Testis (tissue), 3 donors: ENCODE data around the gene ITGB5. TPM values are rescaled to one million over a fixed set of nuclear protein-coding genes. Genes with fewer than 3 reads are reported as not detected.

Source experiments
- DNase-seq: peaks from one replicate; pipeline ENCODE4 v3.0.0-alpha.2; 2019
- H3K27ac ChIP-seq, 2 donors: fragments of 200-600 bp; sonication (generic); one replicate each; pipeline ENCODE4 v1.5.1; 2019
- H3K27me3 ChIP-seq: fragments of 200-600 bp; sonication (generic); one replicate; pipeline ENCODE4 v1.5.1; 2019
- H3K36me3 ChIP-seq: fragments of 200-600 bp; sonication (generic); one replicate; pipeline ENCODE4 v1.5.1; 2017; ENCODE audit warnings: low read depth; ENCODE audit errors: missing control alignments
- H3K4me1 ChIP-seq: fragments of 200-600 bp; sonication (generic); one replicate; pipeline ENCODE4 v1.5.1; 2019
- H3K4me3 ChIP-seq, 2 donors: fragments of 200-600 bp; sonication (generic); one replicate each; pipeline ENCODE4 v1.5.1; 2017 to 2019
- H3K9me3 ChIP-seq: fragments of 200-600 bp; sonication (generic); one replicate; pipeline ENCODE4 v1.5.1; 2017
- POLR2A ChIP-seq: fragments of 450-650 bp; IDR thresholded peaks from one replicate; pipeline ENCODE4 v1.6.1; 2017; ENCODE audit warnings: antibody characterized with exemption, mild to moderate bottlenecking, moderate library complexity
- WGBS, 2 donors: methylation state at CpG; one replicate each; pipeline ENCODE4 v1.1.5; 2018; 5-methylcytosine and 5-hydroxymethylcytosine counted together
- intact Hi-C: fragments of 100-400 bp; cut with DNase I; formaldehyde crosslinking; loops from one replicate; pipeline ENCODE4 v1.15.1; 2023; ENCODE audit warnings: low total_unique reads
- polyA plus RNA-seq: library from polyadenylated mRNA; stranded (reverse); fragments of 350-450 nt; fragmentation: Illumina TruSeq; extraction: RNeasy Lipid Tissue Mini Kit (QIAGEN cat#74804); gene quantifications from one replicate; pipeline ENCODE4 v1.2.3, GENCODE V29; 2014; ENCODE audit warnings: low read depth, low replicate concordance; ENCODE audit not compliant: insufficient read depth
- total RNA-seq, 2 donors: library from RNA; depleted of rRNA; stranded (reverse); fragments of >200 nt; gene quantifications; one replicate each; pipeline ENCODE4 v1.2.3, GENCODE V29; 2016
- TF ChIP-seq, protein P1 (sequence below), 3 experiments: fragments of 450-650 bp in 2 of 3; fragments of 200-600 bp in 1 of 3; sonication (generic) in 1 of 3; IDR thresholded peaks; one replicate each; pipeline ENCODE4 v1.5.1; 2016 to 2019; ENCODE audit warnings: antibody characterized with exemption in 3 of 3, mild to moderate bottlenecking in 2 of 3, moderate library complexity in 1 of 3

Gene ITGB5
- total and polyA plus RNA-seq, 3 donors from 2014 or later: 46.0 to 101 (median 76.9) TPM

- intact Hi-C loops: loop anchor here (10.0 kb wide), 1 partner anchor 666 kb away; no protein-coding TSS in a partner anchor
- Histone ChIP-seq H3K4me3 (no peak overlapping the region), H3K27ac (no peak overlapping the region), H3K27me3 (no peaks in the 10 kb centered on the region), H3K9me3 (no peaks in the 10 kb centered on the region), H3K36me3 (no peaks in the 10 kb centered on the region), H3K4me1 (peaks cover 23% of the 10 kb centered on the region)
- no peak for TF ChIP-seq POLR2A
- TF ChIP-seq, protein P1, sequence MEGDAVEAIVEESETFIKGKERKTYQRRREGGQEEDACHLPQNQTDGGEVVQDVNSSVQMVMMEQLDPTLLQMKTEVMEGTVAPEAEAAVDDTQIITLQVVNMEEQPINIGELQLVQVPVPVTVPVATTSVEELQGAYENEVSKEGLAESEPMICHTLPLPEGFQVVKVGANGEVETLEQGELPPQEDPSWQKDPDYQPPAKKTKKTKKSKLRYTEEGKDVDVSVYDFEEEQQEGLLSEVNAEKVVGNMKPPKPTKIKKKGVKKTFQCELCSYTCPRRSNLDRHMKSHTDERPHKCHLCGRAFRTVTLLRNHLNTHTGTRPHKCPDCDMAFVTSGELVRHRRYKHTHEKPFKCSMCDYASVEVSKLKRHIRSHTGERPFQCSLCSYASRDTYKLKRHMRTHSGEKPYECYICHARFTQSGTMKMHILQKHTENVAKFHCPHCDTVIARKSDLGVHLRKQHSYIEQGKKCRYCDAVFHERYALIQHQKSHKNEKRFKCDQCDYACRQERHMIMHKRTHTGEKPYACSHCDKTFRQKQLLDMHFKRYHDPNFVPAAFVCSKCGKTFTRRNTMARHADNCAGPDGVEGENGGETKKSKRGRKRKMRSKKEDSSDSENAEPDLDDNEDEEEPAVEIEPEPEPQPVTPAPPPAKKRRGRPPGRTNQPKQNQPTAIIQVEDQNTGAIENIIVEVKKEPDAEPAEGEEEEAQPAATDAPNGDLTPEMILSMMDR (IDR thresholded peaks at IDR 0.05): peak in 1 of 3 experiments; percentile 28
- DNase-seq: no peak
- WGBS, 2 donors: 72 to 84% methylated on average over 5 to 7 of the region's 7 CpGs
These were observed 118.4 kb downstream of the ITGB5 start for GRCh38 chr3:124768812-124769211.

DNA sequence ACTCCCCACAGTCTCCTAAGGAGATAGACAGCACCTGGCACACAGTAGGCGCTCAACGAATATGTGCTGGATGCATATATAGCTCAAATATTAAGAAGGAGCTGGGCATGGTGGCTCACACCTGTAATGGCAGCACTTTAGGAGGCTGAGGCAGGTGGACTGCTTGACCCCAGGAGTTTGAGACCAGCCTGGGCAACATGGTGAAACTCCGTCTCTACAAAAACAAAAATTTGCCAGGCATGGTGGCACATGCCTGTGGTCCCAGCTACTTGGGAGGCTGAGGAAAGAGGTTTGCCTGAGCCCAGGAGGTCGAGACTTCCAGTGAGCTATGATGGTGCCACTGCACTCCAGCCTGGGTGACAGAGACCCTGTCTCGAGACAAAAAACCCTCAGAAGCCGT is 119.5 kb downstream of the ITGB5 start:
- WGBS, 2 donors: 93 to 94% methylated on average over 6 of the region's 6 CpGs
- intact Hi-C loops: loop anchor here (10.0 kb wide), 1 partner anchor 667 kb away; no protein-coding TSS in a partner anchor
- TF ChIP-seq POLR2A: no peak
- TF ChIP-seq, protein P1 (IDR thresholded peaks at IDR 0.05): no peak
- Histone ChIP-seq H3K4me3 (no peak overlapping the region), H3K27ac (no peak overlapping the region), H3K9me3 (no peaks in the 10 kb centered on the region), H3K4me1 (peaks cover 18% of the 10 kb centered on the region), H3K36me3 (no peaks in the 10 kb centered on the region), H3K27me3 (no peaks in the 10 kb centered on the region)
- no peak for DNase-seq

- intact Hi-C loops: loop anchor here (10.0 kb wide), 1 partner anchor 668 kb away; no protein-coding TSS in a partner anchor
- WGBS, 2 donors: 83 to 87% methylated on average over 5 of the region's 5 CpGs
These were observed 119.9 kb downstream of the ITGB5 start for GRCh38 chr3:124767264-124767663.

DNA sequence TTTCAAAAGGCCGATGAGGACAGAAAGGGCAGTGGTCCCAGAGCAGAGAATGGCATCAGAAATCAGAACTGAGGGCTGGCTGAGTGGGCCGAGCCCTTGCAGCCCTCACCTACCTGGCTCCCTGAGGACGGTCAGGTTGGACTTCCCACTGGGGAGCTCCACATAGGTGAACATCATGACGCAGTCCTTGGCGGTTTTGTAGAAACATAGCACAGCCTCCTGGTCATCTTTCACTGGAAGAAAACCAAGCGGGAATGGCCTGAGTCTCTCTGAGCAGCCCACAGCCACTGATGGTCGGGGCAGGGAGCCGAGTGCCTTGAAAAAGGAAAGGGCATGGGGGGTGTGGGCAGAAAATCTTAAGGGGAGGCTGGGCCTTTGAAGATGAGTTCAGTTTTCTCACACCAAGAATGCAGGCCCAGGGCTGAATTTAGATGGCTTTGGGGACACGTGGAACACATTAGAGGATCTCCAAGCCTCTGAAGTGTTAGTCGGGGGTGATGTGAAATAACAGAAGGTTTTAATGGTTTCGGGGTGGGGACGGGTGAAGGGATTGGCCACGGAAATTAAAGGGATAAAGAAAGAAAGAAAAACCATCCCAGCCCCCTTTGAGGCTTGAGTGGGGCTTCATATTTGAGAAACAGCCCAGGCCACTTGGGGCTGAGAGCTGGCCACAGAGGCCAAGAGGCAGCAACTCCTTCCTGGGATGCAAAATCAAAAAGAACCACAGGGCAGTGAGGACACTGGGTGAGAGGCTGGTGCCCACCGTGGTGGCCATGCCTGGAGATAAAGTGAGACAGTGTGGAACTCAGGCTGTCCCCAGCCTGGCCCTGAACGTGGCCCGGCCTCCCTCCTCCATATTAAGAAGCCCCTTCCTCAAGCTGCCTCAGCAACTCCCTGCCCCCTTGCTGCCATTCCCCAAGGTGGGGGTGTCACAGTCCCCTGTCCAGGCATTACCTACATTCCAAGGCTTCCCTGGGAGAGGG is 120.8 kb downstream of the ITGB5 start:
- Histone ChIP-seq H3K27me3 (no peaks in the 10 kb centered on the region), H3K4me3 (no peak overlapping the region), H3K27ac (no peak overlapping the region), H3K4me1 (peaks cover 10% of the 10 kb centered on the region), H3K9me3 (no peaks in the 10 kb centered on the region), H3K36me3 (no peaks in the 10 kb centered on the region)
- WGBS, 2 donors: 91 to 92% methylated on average over 16 of the region's 16 CpGs
- intact Hi-C loops: loop anchor here (10.0 kb wide), 1 partner anchor 668 kb away; no protein-coding TSS in a partner anchor
- DNase-seq: peak; percentile 8
- TF ChIP-seq POLR2A: no peak
- TF ChIP-seq, protein P1 (IDR thresholded peaks at IDR 0.05): no peak

More at GRCh38 chr3:124767264-124767663, 119.9 kb downstream of the ITGB5 start:
- TF ChIP-seq, protein P1 (IDR thresholded peaks at IDR 0.05): no peak
- TF ChIP-seq POLR2A: no peak
- H3K27ac ChIP-seq: no peak overlapping the region
- no peak overlapping the region for H3K4me3 ChIP-seq
- H3K27me3 ChIP-seq: no peaks in the 10 kb centered on the region
- no peaks in the 10 kb centered on the region for H3K36me3 ChIP-seq
- H3K9me3 ChIP-seq: no peaks in the 10 kb centered on the region
- H3K4me1 ChIP-seq: peaks cover 14% of the 10 kb centered on the region
- no peak for DNase-seq
